Ovary (tissue), 9 donors: ENCODE results near the gene TBX4. TPM values are rescaled to one million over a fixed set of nuclear protein-coding genes. Genes with fewer than 3 reads are reported as not detected.
"Not testable (repeated sequence)": the region's sequence is repeated elsewhere in the genome, so short reads cannot be mapped to it uniquely, and the experiment has no call there.

Experiments used
- DNase-seq, 5 donors: peaks; one replicate each; pipeline ENCODE4 v3.0.0-alpha.2; 2019 to 2020
- H3K27ac ChIP-seq, 2 donors: fragments of 200-600 bp; one replicate each; pipeline versions ENCODE4 v1.5.1 to v1.8.0; 2019 to 2022
- H3K27me3 ChIP-seq: fragments of 200-600 bp; one replicate; pipeline ENCODE4 v1.8.0; 2022
- H3K36me3 ChIP-seq: fragments of 200-600 bp; sonication (generic); one replicate; pipeline ENCODE4 v1.5.1; 2019
- H3K4me1 ChIP-seq: one replicate; pipeline ENCODE4 v1.8.1; 2013; ENCODE audit warnings: mild to moderate bottlenecking, moderate library complexity; ENCODE audit not compliant: insufficient read depth
- H3K4me3 ChIP-seq: fragments of 200-600 bp; sonication (generic); one replicate; pipeline ENCODE4 v1.5.1; 2017
- H3K9me3 ChIP-seq, 2 donors: fragments of 200-600 bp in 1 of 2; sonication (generic) in 1 of 2; one replicate each; pipeline versions ENCODE4 v1.5.1 to v1.8.1; 2013 to 2019; ENCODE audit warnings: mild to moderate bottlenecking in 1 of 2, moderate library complexity in 1 of 2
- EP300 ChIP-seq: sonication (generic); formaldehyde crosslinking; IDR thresholded peaks from one replicate; pipeline ENCODE4 v1.6.1; 2017; ENCODE audit warnings: antibody characterized with exemption
- POLR2A ChIP-seq: fragments of 450-650 bp; IDR thresholded peaks from one replicate; pipeline ENCODE4 v1.6.1; 2017; ENCODE audit warnings: antibody characterized with exemption, mild to moderate bottlenecking, moderate library complexity
- WGBS, 3 donors: extraction: QIAGEN DNeasy Blood & Tissue Kit in 1 of 3; methylation state at CpG; one replicate each; pipeline versions ENCODE4 v1.1.5 to v1.1.7; 2013 to 2017; 5-methylcytosine and 5-hydroxymethylcytosine counted together
- intact Hi-C, 4 donors: fragments of 100-400 bp; cut with DNase I; formaldehyde crosslinking; loops; one replicate each; pipeline versions ENCODE4 v1.11.0 to v1.15.1; 2022 to 2023
- polyA plus RNA-seq, 2 donors: library from polyadenylated mRNA; stranded (reverse); fragments of 200-250 nt in 1 of 2; fragments of 350-450 nt in 1 of 2; fragmentation: Illumina TruSeq in 1 of 2; extraction: RNeasy Lipid Tissue Mini Kit (QIAGEN cat#74804) in 1 of 2; gene quantifications; one replicate each; pipeline ENCODE4 v1.2.3, GENCODE V29; 2013 to 2014
- total RNA-seq, 7 donors: library from RNA; depleted of rRNA in 2 of 7; stranded (reverse); fragments of >200 nt in 2 of 7; fragmentation: NEBNext Ultra II Directional in 3 of 7; extraction: Animal tissue kit (Norgen Biotek cat#: 25700) in 3 of 7; gene quantifications; one replicate each; pipeline versions ENCODE4 v1.1.0 to v1.2.4, GENCODE V29; 2016 to 2023
- TF ChIP-seq, protein P1 (sequence below), 3 donors: fragments of 450-650 bp in 2 of 3; fragments of 200-600 bp in 1 of 3; IDR thresholded peaks; one replicate each; pipeline versions ENCODE4 v1.5.1 to v1.8.0; 2016 to 2022; ENCODE audit warnings: antibody characterized with exemption in 3 of 3, mild to moderate bottlenecking in 1 of 3
- donor health status: DM: no; HTN: no; CAD: no; lungs with moderate emphysema.
- donor health status: DM: no; HTN: no; CAD: no.
- donor health status: Bipolar disorder and iron deficiency.
- donor health status: DM: yes; HTN: yes; CAD: no.
- donor health status: DM: no; HTN: no; CAD: no.
- donor health status: DM: yes; HTN: yes; CAD: no.

The TBX4 gene
- total and polyA plus RNA-seq, 9 donors: 0.18 TPM; not detected in 8

DNA sequence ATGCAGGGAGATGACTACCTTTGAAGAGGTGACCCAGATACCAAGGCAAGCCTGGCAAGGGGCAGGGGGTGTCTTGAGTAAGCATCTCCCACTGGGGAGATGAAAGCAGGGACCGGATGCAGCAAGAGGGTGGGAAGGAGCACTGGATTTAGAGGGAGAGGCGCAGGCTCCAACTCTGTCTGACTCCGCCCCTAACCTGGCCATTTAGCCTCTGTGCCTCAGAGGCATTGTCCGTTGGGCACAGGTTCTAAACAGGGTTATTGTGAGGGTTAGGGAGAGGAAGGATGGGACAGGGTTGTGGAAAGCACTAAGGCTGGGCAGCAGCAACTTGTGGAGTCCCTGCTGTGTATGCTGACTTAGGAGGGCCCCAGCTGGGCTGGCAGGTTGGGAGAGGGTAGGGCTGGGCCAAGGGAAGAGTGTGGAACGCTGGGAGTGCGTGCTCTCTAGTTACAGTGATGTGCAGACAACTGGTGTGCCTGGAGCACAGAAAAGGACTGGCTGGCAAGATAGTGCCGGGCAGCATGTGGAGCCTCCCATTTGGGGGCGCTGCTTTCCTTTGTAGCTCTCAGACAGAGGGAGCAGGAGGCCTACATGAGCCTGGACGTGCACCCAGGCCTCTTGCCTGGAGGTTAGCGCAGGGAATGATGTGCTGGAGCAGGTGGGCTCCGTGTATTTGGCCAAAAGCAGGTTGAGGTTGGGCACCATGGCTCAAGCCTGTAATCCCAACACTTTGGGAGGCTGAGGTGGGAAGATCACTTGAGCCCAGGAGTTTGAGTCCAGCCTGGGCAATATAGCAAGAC, 26.3 kb upstream of the TBX4 start:
- 43 to 45% (median 43%) methylated on average over 11 of the region's 11 CpGs for WGBS, 3 donors
- Histone ChIP-seq H3K4me1 (no peaks in the 10 kb centered on the region), H3K27me3 (no peaks in the 10 kb centered on the region), H3K36me3 (no peaks in the 10 kb centered on the region), H3K27ac (no peak overlapping the region), H3K9me3 (no peaks in the 10 kb centered on the region), H3K4me3 (no peak overlapping the region)
- TF ChIP-seq EP300 (no peak), POLR2A (no peak)
- TF ChIP-seq, protein P1, sequence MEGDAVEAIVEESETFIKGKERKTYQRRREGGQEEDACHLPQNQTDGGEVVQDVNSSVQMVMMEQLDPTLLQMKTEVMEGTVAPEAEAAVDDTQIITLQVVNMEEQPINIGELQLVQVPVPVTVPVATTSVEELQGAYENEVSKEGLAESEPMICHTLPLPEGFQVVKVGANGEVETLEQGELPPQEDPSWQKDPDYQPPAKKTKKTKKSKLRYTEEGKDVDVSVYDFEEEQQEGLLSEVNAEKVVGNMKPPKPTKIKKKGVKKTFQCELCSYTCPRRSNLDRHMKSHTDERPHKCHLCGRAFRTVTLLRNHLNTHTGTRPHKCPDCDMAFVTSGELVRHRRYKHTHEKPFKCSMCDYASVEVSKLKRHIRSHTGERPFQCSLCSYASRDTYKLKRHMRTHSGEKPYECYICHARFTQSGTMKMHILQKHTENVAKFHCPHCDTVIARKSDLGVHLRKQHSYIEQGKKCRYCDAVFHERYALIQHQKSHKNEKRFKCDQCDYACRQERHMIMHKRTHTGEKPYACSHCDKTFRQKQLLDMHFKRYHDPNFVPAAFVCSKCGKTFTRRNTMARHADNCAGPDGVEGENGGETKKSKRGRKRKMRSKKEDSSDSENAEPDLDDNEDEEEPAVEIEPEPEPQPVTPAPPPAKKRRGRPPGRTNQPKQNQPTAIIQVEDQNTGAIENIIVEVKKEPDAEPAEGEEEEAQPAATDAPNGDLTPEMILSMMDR (IDR thresholded peaks at IDR 0.05): no peak
- intact Hi-C loops: no loop called here
- DNase-seq: no peak

DNA sequence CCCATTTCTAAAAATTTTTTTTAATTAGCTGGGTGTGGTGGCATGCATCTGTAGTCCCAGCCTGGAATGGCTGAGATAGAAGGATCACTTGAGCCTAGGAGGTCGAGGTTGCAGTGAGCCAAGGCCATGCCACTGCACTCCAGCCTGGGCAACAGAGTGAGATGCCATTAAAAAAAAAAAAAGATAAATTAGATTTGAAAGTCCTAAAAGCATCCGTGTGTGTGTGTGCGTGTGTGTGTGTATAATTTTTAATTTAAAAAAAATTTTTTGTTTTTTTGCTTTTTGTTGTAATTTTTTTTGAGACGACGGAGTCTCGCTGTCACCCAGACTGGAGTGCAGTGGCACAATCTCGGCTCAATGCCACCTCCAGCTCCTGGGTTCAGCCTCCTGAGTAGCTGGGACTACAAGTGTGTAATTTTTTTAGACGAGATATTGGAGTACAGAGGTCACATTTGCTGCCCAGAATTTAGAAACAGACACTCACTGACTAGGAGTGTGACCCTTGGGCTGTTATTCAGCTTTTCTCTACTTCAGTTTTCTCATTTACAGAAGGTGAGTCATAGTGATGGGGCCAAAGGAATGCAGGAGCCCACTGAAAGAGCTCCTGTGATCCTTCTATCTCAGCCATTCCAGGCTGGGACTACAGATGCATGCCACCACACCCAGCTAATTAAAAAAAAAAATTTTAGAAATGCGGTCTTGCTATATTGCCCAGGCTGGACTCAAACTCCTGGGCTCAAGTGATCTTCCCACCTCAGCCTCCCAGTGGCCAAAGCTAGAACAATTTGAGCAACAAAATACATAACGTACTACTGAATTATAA, 25.5 kb upstream of the TBX4 start:
- Histone ChIP-seq H3K4me1 (no peaks in the 10 kb centered on the region), H3K4me3 (no peak overlapping the region), H3K9me3 (no peaks in the 10 kb centered on the region), H3K27me3 (no peaks in the 10 kb centered on the region), H3K36me3 (no peaks in the 10 kb centered on the region), H3K27ac (no peak overlapping the region)
- TF ChIP-seq, protein P1 (IDR thresholded peaks at IDR 0.05): no peak
- TF ChIP-seq EP300 (no peak), POLR2A (no peak)
- WGBS, 3 donors: 78 to 84% (median 80%) methylated on average over 10 of the region's 10 CpGs
- intact Hi-C loops: no loop called here
- DNase-seq: no peak

DNA sequence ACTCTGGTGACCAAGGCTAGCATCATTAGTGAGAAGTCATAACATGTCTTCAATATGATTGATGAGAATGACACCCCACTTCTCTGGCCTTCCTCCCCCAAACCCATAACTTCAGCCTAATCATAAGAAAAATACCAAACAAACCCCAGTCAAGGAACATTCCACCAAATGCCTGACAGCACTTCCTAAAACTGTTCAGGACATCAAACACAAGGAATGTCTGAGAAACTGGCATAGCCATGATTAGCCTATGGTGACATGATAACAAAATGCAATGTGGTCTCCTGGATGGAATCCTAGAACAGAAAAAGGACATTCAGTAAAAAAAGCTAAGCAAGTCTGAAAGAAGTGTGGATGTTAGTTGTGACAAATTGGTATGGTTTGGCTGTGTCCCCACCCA, 24.7 kb upstream of the TBX4 start:
- no peak for DNase-seq
- no peaks in the 10 kb centered on the region for H3K36me3 ChIP-seq
- intact Hi-C loops: no loop called here
- no peak overlapping the region for H3K4me3 ChIP-seq
- H3K9me3 ChIP-seq: no peaks in the 10 kb centered on the region
- no peaks in the 10 kb centered on the region for H3K27me3 ChIP-seq
- no peak for TF ChIP-seq EP300
- TF ChIP-seq, protein P1 (IDR thresholded peaks at IDR 0.05): no peak
- TF ChIP-seq POLR2A: no peak
- H3K27ac ChIP-seq: no peak overlapping the region
- no peaks in the 10 kb centered on the region for H3K4me1 ChIP-seq

DNA sequence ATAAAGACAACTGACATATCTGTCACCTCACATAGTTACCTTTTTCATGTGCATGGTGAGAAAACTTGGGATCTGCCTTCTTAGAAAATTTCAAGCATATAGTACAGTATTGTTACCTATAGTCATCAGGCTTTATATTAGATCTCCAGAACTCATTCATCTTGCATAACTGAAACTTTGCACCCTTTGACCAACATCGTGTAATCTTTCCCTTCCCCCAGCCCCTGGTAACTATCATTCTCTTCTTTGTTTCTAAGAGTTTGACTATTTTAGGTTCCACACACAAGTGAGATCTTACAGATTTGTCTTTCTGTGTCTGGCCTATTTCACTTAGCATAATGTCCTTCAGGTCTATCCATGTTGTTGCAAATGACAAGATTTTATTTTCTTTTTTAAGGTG, 22.9 kb upstream of the TBX4 start:
- intact Hi-C loops: no loop called here
- no peaks in the 10 kb centered on the region for H3K27me3 ChIP-seq
- H3K27ac ChIP-seq: no peak overlapping the region
- no peak for DNase-seq
- WGBS, 3 donors: 60 to 78% (median 70%) methylated on average over 1 of the region's 1 CpG
- no peaks in the 10 kb centered on the region for H3K36me3 ChIP-seq
- no peak for TF ChIP-seq POLR2A
- TF ChIP-seq EP300: no peak
- TF ChIP-seq, protein P1 (IDR thresholded peaks at IDR 0.05): no peak
- H3K4me1 ChIP-seq: no peaks in the 10 kb centered on the region
- no peak overlapping the region for H3K4me3 ChIP-seq
- H3K9me3 ChIP-seq: no peaks in the 10 kb centered on the region

DNA sequence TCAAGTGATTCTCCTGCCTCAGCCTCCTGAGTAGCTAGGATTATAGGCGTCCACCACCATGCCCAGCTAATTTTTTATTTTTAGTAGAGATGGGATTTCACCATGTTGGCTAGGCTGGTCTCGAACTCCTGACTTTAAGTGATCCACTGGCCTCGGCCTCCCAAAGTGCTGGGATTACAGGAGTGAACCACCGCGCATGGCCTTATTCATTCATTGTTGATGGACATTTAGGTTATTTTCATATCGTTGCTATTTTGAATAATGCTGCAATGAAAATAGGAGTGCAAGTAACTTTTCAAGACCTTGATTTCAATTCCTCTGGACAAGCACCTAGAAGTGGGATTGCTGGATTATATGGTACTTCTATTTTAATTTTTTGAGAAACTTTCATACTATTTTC, 22.4 kb upstream of the TBX4 start:
- intact Hi-C loops, H3K36me3 ChIP-seq, H3K27me3 ChIP-seq, DNase-seq, H3K4me1 ChIP-seq, H3K4me3 ChIP-seq, H3K27ac ChIP-seq, H3K9me3 ChIP-seq: not testable (repeated sequence)
- WGBS, 3 donors: 90 to 96% (median 93%) methylated on average over 6 of the region's 6 CpGs
